ENCODE results near the gene MBOAT2.

DNA sequence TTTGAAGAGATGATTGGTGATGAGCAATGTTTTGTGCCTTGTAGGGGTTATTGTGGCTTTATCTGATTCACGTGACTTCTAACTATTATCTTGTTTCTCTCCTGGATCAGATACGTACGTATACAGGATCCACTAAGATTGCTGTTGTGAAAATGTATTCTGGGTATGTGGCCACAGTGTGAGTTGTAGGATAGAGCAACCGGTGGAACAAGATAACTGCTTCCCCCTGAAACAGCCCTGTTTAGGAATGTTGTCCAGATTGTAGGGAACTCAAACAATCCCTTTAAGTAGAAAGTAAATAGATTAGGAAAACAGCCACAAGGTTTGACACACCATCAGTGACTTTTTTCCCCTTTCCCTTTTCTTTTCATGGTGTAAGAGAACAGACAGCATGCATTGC lies 22.3 kb upstream of the MBOAT2 start:
- TF ChIP-seq CTCF (IDR thresholded peaks at IDR 0.05) = no peak
- no peak for TF ChIP-seq EZH2 (IDR thresholded peaks at IDR 0.05; ENCODE audit: borderline replicate concordance, insufficient read depth, low read depth, low read length, poor library complexity, severe bottlenecking)

Data from B cell (primary cell).